ENCODE data around the gene HRH2. TPM values are rescaled to one million over a fixed set of nuclear protein-coding genes. Genes with fewer than 3 reads are reported as not detected.

HRH2 gene
- total RNA-seq, 1 experiment from 2014 or later: 3.3 TPM

GRCh38 chr5:175655411-175655810 is 2.5 kb upstream of the HRH2 start:
- TF ChIP-seq, protein P1, sequence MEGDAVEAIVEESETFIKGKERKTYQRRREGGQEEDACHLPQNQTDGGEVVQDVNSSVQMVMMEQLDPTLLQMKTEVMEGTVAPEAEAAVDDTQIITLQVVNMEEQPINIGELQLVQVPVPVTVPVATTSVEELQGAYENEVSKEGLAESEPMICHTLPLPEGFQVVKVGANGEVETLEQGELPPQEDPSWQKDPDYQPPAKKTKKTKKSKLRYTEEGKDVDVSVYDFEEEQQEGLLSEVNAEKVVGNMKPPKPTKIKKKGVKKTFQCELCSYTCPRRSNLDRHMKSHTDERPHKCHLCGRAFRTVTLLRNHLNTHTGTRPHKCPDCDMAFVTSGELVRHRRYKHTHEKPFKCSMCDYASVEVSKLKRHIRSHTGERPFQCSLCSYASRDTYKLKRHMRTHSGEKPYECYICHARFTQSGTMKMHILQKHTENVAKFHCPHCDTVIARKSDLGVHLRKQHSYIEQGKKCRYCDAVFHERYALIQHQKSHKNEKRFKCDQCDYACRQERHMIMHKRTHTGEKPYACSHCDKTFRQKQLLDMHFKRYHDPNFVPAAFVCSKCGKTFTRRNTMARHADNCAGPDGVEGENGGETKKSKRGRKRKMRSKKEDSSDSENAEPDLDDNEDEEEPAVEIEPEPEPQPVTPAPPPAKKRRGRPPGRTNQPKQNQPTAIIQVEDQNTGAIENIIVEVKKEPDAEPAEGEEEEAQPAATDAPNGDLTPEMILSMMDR (conservative IDR thresholded peaks at IDR 0.05): no peak
- Histone ChIP-seq H2BK20ac (ENCODE audit: low read depth, low read length, poor library complexity, severe bottlenecking) (no peak overlapping the region), H3K27me3 (ENCODE audit: insufficient read depth, low read length) (no peaks in the 10 kb centered on the region), H3K4me2 (ENCODE audit: insufficient read depth, insufficient read length, low read length) (no peak overlapping the region), H3K4me1 (ENCODE audit: insufficient read depth, low read length) (no peaks in the 10 kb centered on the region), H4K5ac (ENCODE audit: insufficient read length, low read depth, low read length) (no peak overlapping the region), H2BK12ac (ENCODE audit: insufficient read length, low read depth, low read length) (no peak overlapping the region), H2BK5ac (ENCODE audit: insufficient read length, low read length) (no peak overlapping the region), H4K20me1 (ENCODE audit: control insufficient read depth, insufficient read depth, insufficient read length) (no peaks in the 10 kb centered on the region), H3K79me2 (ENCODE audit: insufficient read depth, low read length) (no peaks in the 10 kb centered on the region), H3T11ph (ENCODE audit: low read length) (no peak overlapping the region), H2AFZ (ENCODE audit: low read length) (no peak overlapping the region), H3K9me3 (ENCODE audit: control insufficient read depth, low read depth, low read length) (peaks cover 2% of the 10 kb centered on the region), H4K91ac (ENCODE audit: insufficient read length, low read depth, low read length) (no peak overlapping the region), H3K9ac (ENCODE audit: extremely low read depth, insufficient read length, low read length) (no peak overlapping the region), H3K23me2 (ENCODE audit: insufficient read length, low read depth, low read length, poor library complexity, severe bottlenecking) (peaks cover 6% of the 10 kb centered on the region), H2BK120ac (ENCODE audit: low read depth, low read length, poor library complexity, severe bottlenecking) (no peak overlapping the region), H4K8ac (replicated peaks; ENCODE audit: insufficient read length, low read depth, low read length) (no peak overlapping the region), H2AK5ac (ENCODE audit: insufficient read length, low read length) (no peak overlapping the region), H3K23ac (ENCODE audit: insufficient read length, low read depth, low read length) (no peak overlapping the region), H3K4ac (ENCODE audit: low read depth, low read length) (no peak overlapping the region), H2BK15ac (ENCODE audit: low read depth, low read length) (no peak overlapping the region), H3K18ac (ENCODE audit: insufficient read length, low read depth, low read length) (no peak overlapping the region), H3K79me1 (ENCODE audit: insufficient read depth, low read depth, low read length, poor library complexity, severe bottlenecking) (no peaks in the 10 kb centered on the region), H3K27ac (ENCODE audit: insufficient read length, low read depth, low read length) (no peak overlapping the region), H3K14ac (ENCODE audit: insufficient read depth, low read length) (no peak overlapping the region), H3K56ac (ENCODE audit: insufficient read length, low read depth, low read length) (no peak overlapping the region)
- H3K36me3 Mint-ChIP-seq (ENCODE audit: insufficient read depth in 1 of 3, low read depth in 3 of 3): peaks cover 8 to 16% (median 12%) of the 10 kb centered on the region in 3 experiments
- H3K9me3 Mint-ChIP-seq: peaks cover 8 to 14% of the 10 kb centered on the region in 2 experiments
- no peak overlapping the region for H3K4me3 Mint-ChIP-seq
- no CpG with 5 or more reads among the region's 2 CpGs for WGBS (ENCODE audit: extremely low coverage, insufficient read length, low lambda C conversion rate)
- peaks cover 27 to 33% of the 10 kb centered on the region in 2 experiments for H3K4me1 Mint-ChIP-seq
- peaks cover 27% of the 10 kb centered on the region for H3K27me3 Mint-ChIP-seq (ENCODE audit: low read depth)
- DNase-seq: no peak
- no peak overlapping the region for H3K27ac Mint-ChIP-seq
